AG04449 (cell line): ENCODE results near the gene MSH4.
"Not testable (repeated sequence)": the region's sequence is repeated elsewhere in the genome, so short reads cannot be mapped to it uniquely, and the experiment has no call there.

ENCODE experiments used
- CTCF ChIA-PET: fragments of 350-600 bp; formaldehyde crosslinking; extraction: SDS; loops from one replicate; lab custom pipeline; 2021; ENCODE audit warnings: antibody characterized with exemption; lab: Yijun Ruan, JAX
- POLR2A ChIA-PET: fragments of 400-600, 350-600 bp; formaldehyde crosslinking; extraction: SDS; loops from one replicate; lab custom pipeline; 2020; ENCODE audit warnings: antibody characterized with exemption, inconsistent platforms; lab: Yijun Ruan, JAX
- DNase-seq: peaks from one replicate; pipeline ENCODE4 v3.0.0-alpha.2; 2010; ENCODE audit warnings: low read depth, low spot score
- H3K4me3 ChIP-seq: 2 replicates; pipeline ENCODE4 v1.5.1; 2011; ENCODE audit warnings: low read depth, mild to moderate bottlenecking, control low read depth, low read length
- CTCF ChIP-seq: IDR thresholded peaks from one replicate; pipeline ENCODE4 v1.5.1; 2011; ENCODE audit warnings: mild to moderate bottlenecking, moderate library complexity, low read length, control low read depth, inconsistent platforms; ENCODE audit not compliant: insufficient read depth; ENCODE audit errors: missing control alignments

The MSH4 gene

GRCh38 chr1:75916834-75917233 is 120.2 kb downstream of the MSH4 start:
- no peak for TF ChIP-seq CTCF
- POLR2A ChIA-PET, result no interaction called here
- no peak overlapping the region for H3K4me3 ChIP-seq
- DNase-seq, result no peak
- CTCF ChIA-PET, result interaction anchor here (0.9 kb wide), 1 partner anchor 8 kb away, joined by 6 read pairs; no protein-coding TSS in a partner anchor

- DNase-seq, result no peak
- H3K4me3 ChIP-seq, result no peak overlapping the region
- POLR2A ChIA-PET, result no interaction called here
- TF ChIP-seq CTCF, result no peak
- CTCF ChIA-PET, result no interaction called here
These were observed 126.0 kb downstream of the MSH4 start for GRCh38 chr1:75922698-75923097.

GRCh38 chr1:75932304-75932703 is 135.6 kb downstream of the MSH4 start, which contains the start of gene ASB17:
Gene ASB17 (minus strand): TSS chr1:75932404. CDS start chr1:75932291, 113 bp downstream.
- no peak within 1 kb of the TSS for H3K4me3 ChIP-seq
- ChIA-PET CTCF (no interaction called here), POLR2A (no interaction called here)
- TF ChIP-seq CTCF, result no peak
- no peak for DNase-seq

- ChIA-PET POLR2A (no interaction called here), CTCF (no interaction called here)
- DNase-seq, result no peak
- no peak overlapping the region for H3K4me3 ChIP-seq
- TF ChIP-seq CTCF, result no peak
These were observed 140.4 kb downstream of the MSH4 start for GRCh38 chr1:75937034-75937433.

- CTCF ChIA-PET, H3K4me3 ChIP-seq, POLR2A ChIA-PET, DNase-seq: not testable (repeated sequence)
These were observed 146.4 kb downstream of the MSH4 start for GRCh38 chr1:75943037-75943436.

- TF ChIP-seq CTCF, result no peak
- ChIA-PET POLR2A (no interaction called here), CTCF (no interaction called here)
These were observed 153.5 kb downstream of the MSH4 start for GRCh38 chr1:75950176-75950575.

GRCh38 chr1:75952016-75952415 is 155.3 kb downstream of the MSH4 start:
- TF ChIP-seq CTCF, result no peak
- CTCF ChIA-PET, result no interaction called here
- no peak for DNase-seq
- H3K4me3 ChIP-seq, result no peak overlapping the region
- POLR2A ChIA-PET, result no interaction called here

More at GRCh38 chr1:75950176-75950575, 153.5 kb downstream of the MSH4 start:
- H3K4me3 ChIP-seq, result no peak overlapping the region
- DNase-seq, result no peak
